GM23338 (cell line): ENCODE measurements around the gene GP2. TPM values are rescaled to one million over a fixed set of nuclear protein-coding genes. Genes with fewer than 3 reads are reported as not detected.

Experiments
- ATAC-seq: fragments of 200-7000 bp; cut with Tn5 transposase; 3 replicates; pipeline ENCODE4 v1.9.1; 2020
- DNase-seq: peaks from one replicate; pipeline ENCODE4 v3.0.0-alpha.2; 2015; ENCODE audit warnings: low spot score
- H2AFZ ChIP-seq: fragments of 200-600 bp; sonication (generic); 2 replicates; pipeline ENCODE4 v1.8.0; 2016; ENCODE audit warnings: antibody characterized with exemption, mild to moderate bottlenecking, moderate library complexity
- H3F3A ChIP-seq: fragments of 200-600 bp; sonication (generic); replicated peaks from 2 replicates; pipeline ENCODE4 v1.8.0; 2017; ENCODE audit warnings: antibody characterized with exemption, mixed run types, low read depth
- H3K27ac ChIP-seq: fragments of 200-600 bp; sonication (generic); 2 replicates; pipeline ENCODE4 v1.6.1; 2016; ENCODE audit warnings: low read depth
- H3K27me3 ChIP-seq: fragments of 200-600 bp; sonication (generic); 2 replicates; pipeline ENCODE4 v1.8.0; 2016; ENCODE audit warnings: mild to moderate bottlenecking, mixed run types, moderate library complexity; ENCODE audit not compliant: insufficient read depth
- H3K36me3 ChIP-seq: fragments of 200-600 bp; sonication (generic); 2 replicates; pipeline ENCODE4 v1.8.0; 2016; ENCODE audit warnings: mild to moderate bottlenecking; ENCODE audit not compliant: insufficient read depth
- H3K4me1 ChIP-seq: fragments of 200-600 bp; sonication (generic); 2 replicates; pipeline ENCODE4 v1.8.0; 2016; ENCODE audit warnings: mild to moderate bottlenecking, moderate library complexity; ENCODE audit not compliant: insufficient read depth
- H3K4me2 ChIP-seq: fragments of 200-600 bp; sonication (generic); 2 replicates; pipeline ENCODE4 v1.7.1; 2017; ENCODE audit warnings: mixed run types
- H3K4me3 ChIP-seq: fragments of 200-600 bp; sonication (generic); 2 replicates; pipeline ENCODE4 v1.6.1; 2016; ENCODE audit warnings: mixed run types
- H3K79me2 ChIP-seq: fragments of 200-600 bp; sonication (generic); replicated peaks from 2 replicates; pipeline ENCODE4 v1.8.0; 2017; ENCODE audit warnings: mild to moderate bottlenecking; ENCODE audit not compliant: insufficient read depth
- H3K9me2 ChIP-seq: fragments of 200-600 bp; sonication (generic); 2 replicates; pipeline ENCODE4 v1.8.0; 2017; ENCODE audit not compliant: insufficient read depth
- H4K20me1 ChIP-seq: fragments of 200-600 bp; sonication (generic); replicated peaks from 2 replicates; pipeline ENCODE4 v1.8.0; 2017; ENCODE audit warnings: mild to moderate bottlenecking; ENCODE audit not compliant: insufficient read depth
- H3K27ac Mint-ChIP-seq: 2 replicates; pipeline ENCODE4 v1.8.0; 2020; ENCODE audit warnings: inconsistent platforms, mild to moderate bottlenecking, moderate library complexity, mixed read lengths
- H3K27me3 Mint-ChIP-seq: 3 replicates; pipeline ENCODE4 v1.8.0; 2022; ENCODE audit warnings: low read depth, mild to moderate bottlenecking, moderate library complexity, mixed read lengths, inconsistent platforms; ENCODE audit not compliant: insufficient read depth, poor library complexity
- H3K36me3 Mint-ChIP-seq: 3 replicates; pipeline ENCODE4 v1.8.0; 2021; ENCODE audit warnings: low read depth, mild to moderate bottlenecking, inconsistent platforms, moderate library complexity, mixed read lengths
- H3K4me1 Mint-ChIP-seq: 3 replicates; pipeline ENCODE4 v1.8.0; 2020; ENCODE audit warnings: mild to moderate bottlenecking, inconsistent platforms, mixed read lengths
- H3K4me3 Mint-ChIP-seq: 3 replicates; pipeline ENCODE4 v1.8.0; 2021; ENCODE audit warnings: moderate library complexity, mild to moderate bottlenecking, inconsistent platforms, mixed read lengths
- H3K9me3 Mint-ChIP-seq: 3 replicates; pipeline ENCODE4 v1.8.0; 2020; ENCODE audit warnings: moderate library complexity, mild to moderate bottlenecking, inconsistent platforms, mixed read lengths
- CREB1 ChIP-seq: fragments of 250-450 bp; sonication (Bioruptor Pico); IDR thresholded peaks from 2 replicates; pipeline ENCODE4 v1.5.0; 2020; ENCODE audit warnings: low read depth, mild to moderate bottlenecking, moderate library complexity
- EZH2 ChIP-seq: fragments of 200-600 bp; sonication (generic); IDR thresholded peaks from one replicate; pipeline ENCODE4 v1.8.0; 2017; ENCODE audit warnings: antibody characterized with exemption, mild to moderate bottlenecking, low read depth; ENCODE audit not compliant: unreplicated experiment
- EZH2phosphoT487 ChIP-seq: fragments of 200-600 bp; sonication (generic); IDR thresholded peaks from one replicate; pipeline ENCODE4 v1.8.1; 2018; ENCODE audit warnings: antibody characterized with exemption; ENCODE audit not compliant: unreplicated experiment
- JUNB ChIP-seq: IDR thresholded peaks from one replicate; pipeline ENCODE4 v1.6.1; 2016; ENCODE audit warnings: antibody characterized with exemption; ENCODE audit not compliant: unreplicated experiment
- NANOG ChIP-seq: IDR thresholded peaks from 2 replicates; pipeline ENCODE4 v1.6.1; 2016; ENCODE audit warnings: antibody characterized with exemption, borderline replicate concordance
- POLR2AphosphoS5 ChIP-seq: IDR thresholded peaks from 2 replicates; pipeline ENCODE4 v1.6.1; 2016; ENCODE audit warnings: antibody characterized with exemption, low read depth
- STAT1 ChIP-seq: IDR thresholded peaks from one replicate; pipeline ENCODE4 v1.6.1; 2016; ENCODE audit warnings: antibody characterized with exemption; ENCODE audit not compliant: unreplicated experiment
- ZNF114 ChIP-seq: fragments of 250-450 bp; sonication (Bioruptor Pico); IDR thresholded peaks from 2 replicates; pipeline ENCODE4 v1.5.0; 2020; ENCODE audit warnings: mild to moderate bottlenecking, moderate library complexity
- ZNF331 ChIP-seq: fragments of 250-450 bp; sonication (Bioruptor Pico); IDR thresholded peaks from 2 replicates; pipeline ENCODE4 v1.5.0; 2020; ENCODE audit warnings: low read depth, mild to moderate bottlenecking, moderate library complexity
- polyA plus RNA-seq: library from polyadenylated mRNA; unstranded; fragments of >200 nt; fragmentation: Nextera tagmentation; extraction: Ambion mirVana; gene quantifications from 2 replicates; pipeline ENCODE4 v1.2.1, GENCODE V29; 2016
- total RNA-seq: library from RNA; depleted of rRNA; stranded (reverse); fragments of >200 nt; shearing (Covaris generic); gene quantifications from 2 replicates; pipeline ENCODE4 v1.2.3, GENCODE V29; 2014
- TF ChIP-seq, protein P1 (sequence below): IDR thresholded peaks from one replicate; pipeline ENCODE4 v1.6.1; 2018; ENCODE audit warnings: antibody characterized with exemption; ENCODE audit not compliant: unreplicated experiment
- TF ChIP-seq, protein P2 (sequence below), 2 experiments: fragments of 200-600 bp in 1 of 2; sonication (generic) in 1 of 2; conservative IDR thresholded peaks; 2 replicates each; pipeline versions ENCODE4 v1.5.1 to v1.6.1; 2016 to 2017; ENCODE audit warnings: antibody characterized with exemption in 2 of 2, low read depth in 2 of 2, mild to moderate bottlenecking in 2 of 2, moderate library complexity in 1 of 2
- TF ChIP-seq, protein P3 (sequence below): IDR thresholded peaks from 2 replicates; pipeline ENCODE4 v1.6.1; 2016; ENCODE audit warnings: antibody characterized with exemption
- TF ChIP-seq, protein P4 (sequence below): fragments of 250-450 bp; sonication (Bioruptor Pico); IDR thresholded peaks from 2 replicates; pipeline ENCODE4 v1.5.0; 2020; ENCODE audit warnings: mild to moderate bottlenecking, moderate library complexity

The GP2 gene
- total and polyA plus RNA-seq, 2 experiments from 2014 or later, result not detected

DNA sequence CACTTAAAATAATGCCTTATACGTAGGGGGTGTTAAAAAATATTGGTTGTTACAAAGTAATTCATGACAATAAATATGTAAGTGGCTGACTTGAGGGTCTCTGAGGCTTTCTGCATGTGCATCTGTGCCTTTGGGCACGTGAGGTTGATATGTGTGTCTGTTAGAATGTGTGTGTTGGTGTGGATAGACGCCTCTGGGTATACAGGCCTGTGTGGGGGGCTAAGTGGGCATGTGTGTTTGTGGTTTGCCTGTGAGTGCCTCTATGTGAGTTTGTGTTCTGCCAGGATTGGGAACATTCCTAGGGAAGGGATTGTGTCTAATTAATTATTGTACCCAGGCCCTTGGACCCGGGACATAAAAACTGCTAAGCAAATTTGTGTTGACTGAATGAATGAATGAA is 19.0 kb downstream of the GP2 start:
- no peaks in the 10 kb centered on the region for H3K79me2 ChIP-seq
- no peak overlapping the region for H3K4me3 Mint-ChIP-seq
- TF ChIP-seq POLR2AphosphoS5, result no peak
- no peak for TF ChIP-seq ZNF114 (CRISPR knock-in tag)
- TF ChIP-seq ZNF331 (CRISPR knock-in tag), result no peak
- no peak for TF ChIP-seq EZH2phosphoT487
- TF ChIP-seq, protein P1, sequence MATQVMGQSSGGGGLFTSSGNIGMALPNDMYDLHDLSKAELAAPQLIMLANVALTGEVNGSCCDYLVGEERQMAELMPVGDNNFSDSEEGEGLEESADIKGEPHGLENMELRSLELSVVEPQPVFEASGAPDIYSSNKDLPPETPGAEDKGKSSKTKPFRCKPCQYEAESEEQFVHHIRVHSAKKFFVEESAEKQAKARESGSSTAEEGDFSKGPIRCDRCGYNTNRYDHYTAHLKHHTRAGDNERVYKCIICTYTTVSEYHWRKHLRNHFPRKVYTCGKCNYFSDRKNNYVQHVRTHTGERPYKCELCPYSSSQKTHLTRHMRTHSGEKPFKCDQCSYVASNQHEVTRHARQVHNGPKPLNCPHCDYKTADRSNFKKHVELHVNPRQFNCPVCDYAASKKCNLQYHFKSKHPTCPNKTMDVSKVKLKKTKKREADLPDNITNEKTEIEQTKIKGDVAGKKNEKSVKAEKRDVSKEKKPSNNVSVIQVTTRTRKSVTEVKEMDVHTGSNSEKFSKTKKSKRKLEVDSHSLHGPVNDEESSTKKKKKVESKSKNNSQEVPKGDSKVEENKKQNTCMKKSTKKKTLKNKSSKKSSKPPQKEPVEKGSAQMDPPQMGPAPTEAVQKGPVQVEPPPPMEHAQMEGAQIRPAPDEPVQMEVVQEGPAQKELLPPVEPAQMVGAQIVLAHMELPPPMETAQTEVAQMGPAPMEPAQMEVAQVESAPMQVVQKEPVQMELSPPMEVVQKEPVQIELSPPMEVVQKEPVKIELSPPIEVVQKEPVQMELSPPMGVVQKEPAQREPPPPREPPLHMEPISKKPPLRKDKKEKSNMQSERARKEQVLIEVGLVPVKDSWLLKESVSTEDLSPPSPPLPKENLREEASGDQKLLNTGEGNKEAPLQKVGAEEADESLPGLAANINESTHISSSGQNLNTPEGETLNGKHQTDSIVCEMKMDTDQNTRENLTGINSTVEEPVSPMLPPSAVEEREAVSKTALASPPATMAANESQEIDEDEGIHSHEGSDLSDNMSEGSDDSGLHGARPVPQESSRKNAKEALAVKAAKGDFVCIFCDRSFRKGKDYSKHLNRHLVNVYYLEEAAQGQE, result no peak
- TF ChIP-seq CREB1 (CRISPR knock-in tag), result no peak
- TF ChIP-seq, protein P2, sequence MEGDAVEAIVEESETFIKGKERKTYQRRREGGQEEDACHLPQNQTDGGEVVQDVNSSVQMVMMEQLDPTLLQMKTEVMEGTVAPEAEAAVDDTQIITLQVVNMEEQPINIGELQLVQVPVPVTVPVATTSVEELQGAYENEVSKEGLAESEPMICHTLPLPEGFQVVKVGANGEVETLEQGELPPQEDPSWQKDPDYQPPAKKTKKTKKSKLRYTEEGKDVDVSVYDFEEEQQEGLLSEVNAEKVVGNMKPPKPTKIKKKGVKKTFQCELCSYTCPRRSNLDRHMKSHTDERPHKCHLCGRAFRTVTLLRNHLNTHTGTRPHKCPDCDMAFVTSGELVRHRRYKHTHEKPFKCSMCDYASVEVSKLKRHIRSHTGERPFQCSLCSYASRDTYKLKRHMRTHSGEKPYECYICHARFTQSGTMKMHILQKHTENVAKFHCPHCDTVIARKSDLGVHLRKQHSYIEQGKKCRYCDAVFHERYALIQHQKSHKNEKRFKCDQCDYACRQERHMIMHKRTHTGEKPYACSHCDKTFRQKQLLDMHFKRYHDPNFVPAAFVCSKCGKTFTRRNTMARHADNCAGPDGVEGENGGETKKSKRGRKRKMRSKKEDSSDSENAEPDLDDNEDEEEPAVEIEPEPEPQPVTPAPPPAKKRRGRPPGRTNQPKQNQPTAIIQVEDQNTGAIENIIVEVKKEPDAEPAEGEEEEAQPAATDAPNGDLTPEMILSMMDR (conservative IDR thresholded peaks at IDR 0.05; ENCODE audit: low read depth in 2 of 2), result no peak
- TF ChIP-seq JUNB, result no peak
- TF ChIP-seq NANOG, result no peak
- TF ChIP-seq, protein P3, sequence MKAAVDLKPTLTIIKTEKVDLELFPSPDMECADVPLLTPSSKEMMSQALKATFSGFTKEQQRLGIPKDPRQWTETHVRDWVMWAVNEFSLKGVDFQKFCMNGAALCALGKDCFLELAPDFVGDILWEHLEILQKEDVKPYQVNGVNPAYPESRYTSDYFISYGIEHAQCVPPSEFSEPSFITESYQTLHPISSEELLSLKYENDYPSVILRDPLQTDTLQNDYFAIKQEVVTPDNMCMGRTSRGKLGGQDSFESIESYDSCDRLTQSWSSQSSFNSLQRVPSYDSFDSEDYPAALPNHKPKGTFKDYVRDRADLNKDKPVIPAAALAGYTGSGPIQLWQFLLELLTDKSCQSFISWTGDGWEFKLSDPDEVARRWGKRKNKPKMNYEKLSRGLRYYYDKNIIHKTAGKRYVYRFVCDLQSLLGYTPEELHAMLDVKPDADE, result no peak
- TF ChIP-seq, protein P4, sequence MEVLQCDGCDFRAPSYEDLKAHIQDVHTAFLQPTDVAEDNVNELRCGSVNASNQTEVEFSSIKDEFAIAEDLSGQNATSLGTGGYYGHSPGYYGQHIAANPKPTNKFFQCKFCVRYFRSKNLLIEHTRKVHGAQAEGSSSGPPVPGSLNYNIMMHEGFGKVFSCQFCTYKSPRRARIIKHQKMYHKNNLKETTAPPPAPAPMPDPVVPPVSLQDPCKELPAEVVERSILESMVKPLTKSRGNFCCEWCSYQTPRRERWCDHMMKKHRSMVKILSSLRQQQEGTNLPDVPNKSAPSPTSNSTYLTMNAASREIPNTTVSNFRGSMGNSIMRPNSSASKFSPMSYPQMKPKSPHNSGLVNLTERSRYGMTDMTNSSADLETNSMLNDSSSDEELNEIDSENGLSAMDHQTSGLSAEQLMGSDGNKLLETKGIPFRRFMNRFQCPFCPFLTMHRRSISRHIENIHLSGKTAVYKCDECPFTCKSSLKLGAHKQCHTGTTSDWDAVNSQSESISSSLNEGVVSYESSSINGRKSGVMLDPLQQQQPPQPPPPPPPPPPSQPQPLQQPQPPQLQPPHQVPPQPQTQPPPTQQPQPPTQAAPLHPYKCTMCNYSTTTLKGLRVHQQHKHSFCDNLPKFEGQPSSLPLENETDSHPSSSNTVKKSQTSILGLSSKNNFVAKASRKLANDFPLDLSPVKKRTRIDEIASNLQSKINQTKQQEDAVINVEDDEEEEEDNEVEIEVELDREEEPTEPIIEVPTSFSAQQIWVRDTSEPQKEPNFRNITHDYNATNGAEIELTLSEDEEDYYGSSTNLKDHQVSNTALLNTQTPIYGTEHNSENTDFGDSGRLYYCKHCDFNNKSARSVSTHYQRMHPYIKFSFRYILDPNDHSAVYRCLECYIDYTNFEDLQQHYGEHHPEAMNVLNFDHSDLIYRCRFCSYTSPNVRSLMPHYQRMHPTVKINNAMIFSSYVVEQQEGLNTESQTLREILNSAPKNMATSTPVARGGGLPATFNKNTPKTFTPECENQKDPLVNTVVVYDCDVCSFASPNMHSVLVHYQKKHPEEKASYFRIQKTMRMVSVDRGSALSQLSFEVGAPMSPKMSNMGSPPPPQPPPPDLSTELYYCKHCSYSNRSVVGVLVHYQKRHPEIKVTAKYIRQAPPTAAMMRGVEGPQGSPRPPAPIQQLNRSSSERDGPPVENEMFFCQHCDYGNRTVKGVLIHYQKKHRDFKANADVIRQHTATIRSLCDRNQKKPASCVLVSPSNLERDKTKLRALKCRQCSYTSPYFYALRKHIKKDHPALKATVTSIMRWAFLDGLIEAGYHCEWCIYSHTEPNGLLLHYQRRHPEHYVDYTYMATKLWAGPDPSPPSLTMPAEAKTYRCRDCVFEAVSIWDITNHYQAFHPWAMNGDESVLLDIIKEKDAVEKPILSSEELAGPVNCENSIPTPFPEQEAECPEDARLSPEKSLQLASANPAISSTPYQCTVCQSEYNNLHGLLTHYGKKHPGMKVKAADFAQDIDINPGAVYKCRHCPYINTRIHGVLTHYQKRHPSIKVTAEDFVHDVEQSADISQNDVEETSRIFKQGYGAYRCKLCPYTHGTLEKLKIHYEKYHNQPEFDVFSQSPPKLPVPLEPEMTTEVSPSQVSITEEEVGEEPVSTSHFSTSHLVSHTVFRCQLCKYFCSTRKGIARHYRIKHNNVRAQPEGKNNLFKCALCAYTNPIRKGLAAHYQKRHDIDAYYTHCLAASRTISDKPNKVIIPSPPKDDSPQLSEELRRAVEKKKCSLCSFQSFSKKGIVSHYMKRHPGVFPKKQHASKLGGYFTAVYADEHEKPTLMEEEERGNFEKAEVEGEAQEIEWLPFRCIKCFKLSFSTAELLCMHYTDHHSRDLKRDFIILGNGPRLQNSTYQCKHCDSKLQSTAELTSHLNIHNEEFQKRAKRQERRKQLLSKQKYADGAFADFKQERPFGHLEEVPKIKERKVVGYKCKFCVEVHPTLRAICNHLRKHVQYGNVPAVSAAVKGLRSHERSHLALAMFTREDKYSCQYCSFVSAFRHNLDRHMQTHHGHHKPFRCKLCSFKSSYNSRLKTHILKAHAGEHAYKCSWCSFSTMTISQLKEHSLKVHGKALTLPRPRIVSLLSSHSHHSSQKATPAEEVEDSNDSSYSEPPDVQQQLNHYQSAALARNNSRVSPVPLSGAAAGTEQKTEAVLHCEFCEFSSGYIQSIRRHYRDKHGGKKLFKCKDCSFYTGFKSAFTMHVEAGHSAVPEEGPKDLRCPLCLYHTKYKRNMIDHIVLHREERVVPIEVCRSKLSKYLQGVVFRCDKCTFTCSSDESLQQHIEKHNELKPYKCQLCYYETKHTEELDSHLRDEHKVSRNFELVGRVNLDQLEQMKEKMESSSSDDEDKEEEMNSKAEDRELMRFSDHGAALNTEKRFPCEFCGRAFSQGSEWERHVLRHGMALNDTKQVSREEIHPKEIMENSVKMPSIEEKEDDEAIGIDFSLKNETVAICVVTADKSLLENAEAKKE, result no peak
- no peak for TF ChIP-seq STAT1
- TF ChIP-seq EZH2, result no peak
- no peak overlapping the region for H2AFZ ChIP-seq
- DNase-seq (no peak), ATAC-seq (no peak)
- peaks cover 2% of the 10 kb centered on the region for H3K27me3 Mint-ChIP-seq
- H3K27ac Mint-ChIP-seq, result no peak overlapping the region
- no peaks in the 10 kb centered on the region for H3K36me3 Mint-ChIP-seq
- H3K36me3 ChIP-seq, result no peaks in the 10 kb centered on the region
- no peaks in the 10 kb centered on the region for H3K4me1 ChIP-seq
- H4K20me1 ChIP-seq, result no peaks in the 10 kb centered on the region
- no peak overlapping the region for H3K27ac ChIP-seq
- H3F3A ChIP-seq, result no peaks in the 10 kb centered on the region
- no peak overlapping the region for H3K4me3 ChIP-seq
- no peaks in the 10 kb centered on the region for H3K4me1 Mint-ChIP-seq
- peaks cover 1% of the 10 kb centered on the region for H3K9me2 ChIP-seq
- H3K4me2 ChIP-seq, result no peak overlapping the region
- H3K27me3 ChIP-seq, result no peaks in the 10 kb centered on the region
- H3K9me3 Mint-ChIP-seq, result no peaks in the 10 kb centered on the region
